Neural progenitor cell (in vitro differentiated cells): Measurements from ENCODE around the gene TMEM94.

Experiments
- EZH2 ChIP-seq: fragments of 200-600 bp; sonication (generic); IDR thresholded peaks from 2 replicates; pipeline ENCODE4 v1.6.1; 2017; ENCODE audit warnings: antibody characterized with exemption, mild to moderate bottlenecking, moderate library complexity
- EZH2phosphoT487 ChIP-seq: fragments of 200-600 bp; sonication (generic); IDR thresholded peaks from 2 replicates; pipeline ENCODE4 v1.6.1; 2017; ENCODE audit warnings: antibody characterized with exemption
- TF ChIP-seq, protein P1 (sequence below): fragments of 200-600 bp; sonication (generic); IDR thresholded peaks from 2 replicates; pipeline ENCODE4 v1.5.1; 2017; ENCODE audit warnings: antibody characterized with exemption, mild to moderate bottlenecking

DNA sequence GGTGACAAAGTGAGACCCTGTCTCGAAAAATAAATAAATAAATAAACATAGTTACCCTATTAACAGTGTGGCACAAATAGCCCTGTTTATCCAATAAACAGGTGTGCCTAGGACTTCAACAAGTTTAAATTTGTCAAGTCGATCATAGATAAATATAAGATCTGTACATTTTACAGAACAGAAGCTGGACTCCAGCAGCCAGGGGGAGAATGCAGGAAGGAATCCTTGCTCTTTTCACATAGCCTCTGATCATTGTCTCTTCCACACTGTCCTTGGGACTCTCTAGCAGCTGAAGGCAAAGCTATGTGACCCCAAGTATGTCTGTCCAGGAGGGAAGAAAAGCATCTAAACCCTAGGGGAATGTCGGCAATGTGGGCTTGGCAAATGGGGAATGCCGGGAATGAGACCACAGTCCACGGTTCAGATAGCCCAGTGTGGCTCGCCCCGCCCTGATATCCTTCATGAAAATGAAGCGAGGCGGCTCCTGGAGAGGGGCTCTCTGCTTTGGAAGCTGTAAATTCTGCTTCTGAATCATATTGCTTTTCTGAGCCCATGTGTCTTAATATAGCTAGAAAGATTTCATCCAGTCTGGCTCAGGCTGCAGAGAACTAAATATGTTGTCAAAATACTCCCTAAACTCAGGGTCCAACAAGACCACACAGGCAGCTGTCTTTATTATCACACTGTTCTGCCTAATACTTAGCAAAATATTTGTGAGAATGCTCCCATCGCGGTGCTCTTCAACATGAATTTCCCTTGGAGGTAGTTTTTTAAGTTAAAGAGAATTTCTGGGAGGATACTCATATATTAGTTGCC, 26.1 kb upstream of the TMEM94 start:
- TF ChIP-seq, protein P1, sequence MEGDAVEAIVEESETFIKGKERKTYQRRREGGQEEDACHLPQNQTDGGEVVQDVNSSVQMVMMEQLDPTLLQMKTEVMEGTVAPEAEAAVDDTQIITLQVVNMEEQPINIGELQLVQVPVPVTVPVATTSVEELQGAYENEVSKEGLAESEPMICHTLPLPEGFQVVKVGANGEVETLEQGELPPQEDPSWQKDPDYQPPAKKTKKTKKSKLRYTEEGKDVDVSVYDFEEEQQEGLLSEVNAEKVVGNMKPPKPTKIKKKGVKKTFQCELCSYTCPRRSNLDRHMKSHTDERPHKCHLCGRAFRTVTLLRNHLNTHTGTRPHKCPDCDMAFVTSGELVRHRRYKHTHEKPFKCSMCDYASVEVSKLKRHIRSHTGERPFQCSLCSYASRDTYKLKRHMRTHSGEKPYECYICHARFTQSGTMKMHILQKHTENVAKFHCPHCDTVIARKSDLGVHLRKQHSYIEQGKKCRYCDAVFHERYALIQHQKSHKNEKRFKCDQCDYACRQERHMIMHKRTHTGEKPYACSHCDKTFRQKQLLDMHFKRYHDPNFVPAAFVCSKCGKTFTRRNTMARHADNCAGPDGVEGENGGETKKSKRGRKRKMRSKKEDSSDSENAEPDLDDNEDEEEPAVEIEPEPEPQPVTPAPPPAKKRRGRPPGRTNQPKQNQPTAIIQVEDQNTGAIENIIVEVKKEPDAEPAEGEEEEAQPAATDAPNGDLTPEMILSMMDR, result no peak
- TF ChIP-seq EZH2, result no peak
- no peak for TF ChIP-seq EZH2phosphoT487
